GM21423 (cell line): Measurements from ENCODE around the gene MIEF2.

Source experiments
- ATAC-seq: cut with Tn5 transposase; IDR thresholded peaks from one replicate; pipeline ENCODE4 v1.9.1; 2021; ENCODE audit warnings: mild to moderate bottlenecking, moderate library complexity; ENCODE audit not compliant: unreplicated experiment

Gene MIEF2

DNA sequence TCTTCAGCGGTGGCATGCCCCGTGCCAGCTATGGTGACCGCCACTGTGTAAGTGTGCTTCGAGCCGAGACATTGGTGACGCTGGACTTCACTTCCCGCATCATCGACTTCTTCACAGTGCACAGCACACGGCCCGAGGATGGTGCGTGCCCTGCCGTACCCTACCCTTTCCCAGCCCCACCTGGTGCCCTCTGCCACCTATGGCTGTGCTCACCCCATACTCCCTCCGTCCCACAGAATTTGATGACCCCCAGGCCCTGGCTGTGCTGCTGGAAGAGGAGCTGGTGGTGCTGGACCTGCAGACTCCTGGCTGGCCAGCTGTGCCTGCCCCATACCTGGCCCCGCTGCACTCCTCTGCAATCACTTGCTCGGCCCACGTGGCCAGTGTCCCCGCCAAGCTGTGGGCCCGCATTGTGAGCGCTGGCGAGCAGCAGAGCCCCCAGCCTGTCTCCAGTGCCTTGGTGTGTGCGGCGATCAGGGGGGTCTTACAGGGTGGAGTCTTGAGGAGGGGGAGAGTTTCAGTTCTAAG is 25.5 kb upstream of the MIEF2 start:
- no peak for ATAC-seq

DNA sequence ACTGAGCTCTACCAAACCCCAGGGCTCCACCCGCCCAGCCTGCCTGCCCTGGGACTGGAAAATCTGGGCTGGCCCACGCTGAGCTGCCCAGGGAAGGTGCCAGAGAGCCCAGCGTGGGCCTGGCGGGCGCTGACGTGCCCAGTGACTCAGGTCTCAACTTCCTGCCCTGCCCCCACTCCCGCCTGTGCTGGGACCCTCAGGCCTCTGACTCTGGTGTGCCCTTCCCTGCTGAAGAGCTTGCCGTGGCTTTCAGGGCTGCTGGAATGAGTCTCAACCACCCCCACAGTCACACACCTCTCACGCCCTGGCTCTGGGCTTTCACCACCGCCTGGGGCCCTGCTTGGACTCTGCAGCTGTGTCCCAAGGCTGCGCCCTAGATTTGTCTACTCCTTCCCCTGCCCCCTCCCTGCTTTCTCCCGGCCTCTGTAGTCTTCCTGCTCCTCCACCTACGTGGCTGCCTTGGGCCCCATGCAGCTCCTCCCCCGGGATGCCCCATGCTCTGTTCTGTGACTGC is 24.7 kb upstream of the MIEF2 start:
- ATAC-seq = no peak

DNA sequence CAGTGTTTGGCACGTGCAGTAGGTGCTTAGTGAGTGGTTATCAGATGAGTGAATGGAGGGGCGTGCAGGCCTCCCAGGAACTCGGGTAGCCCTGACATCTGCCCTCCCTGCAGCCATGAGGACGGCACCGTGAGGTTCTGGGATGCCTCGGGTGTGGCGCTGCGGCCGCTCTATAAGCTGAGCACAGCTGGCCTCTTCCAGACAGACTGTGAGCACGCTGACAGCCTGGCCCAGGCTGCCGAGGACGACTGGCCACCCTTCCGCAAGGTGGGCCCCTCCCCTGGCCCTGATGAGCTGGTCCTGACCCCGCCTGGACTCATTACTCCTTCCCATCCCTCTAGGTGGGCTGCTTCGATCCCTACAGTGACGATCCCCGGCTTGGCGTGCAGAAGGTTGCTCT is 24.0 kb upstream of the MIEF2 start:
- ATAC-seq = no peak

DNA sequence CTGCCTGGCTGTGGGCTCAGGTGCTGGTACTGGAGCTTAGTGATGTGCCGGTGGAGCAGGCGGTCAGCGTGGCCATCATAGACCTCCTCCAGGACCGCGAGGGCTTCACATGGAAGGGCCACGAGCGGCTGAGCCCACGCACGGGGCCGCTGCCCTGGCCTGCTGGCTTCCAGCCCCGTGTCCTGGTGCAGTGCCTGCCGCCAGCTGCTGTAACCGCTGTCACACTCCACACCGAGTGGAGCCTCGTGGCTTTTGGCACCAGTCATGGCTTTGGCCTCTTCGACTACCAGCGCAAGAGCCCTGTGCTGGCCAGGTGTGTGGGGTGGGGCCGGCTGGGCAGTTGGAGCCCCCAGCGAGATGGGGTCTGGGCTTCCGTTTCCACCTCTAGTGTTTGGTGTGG is 23.0 kb upstream of the MIEF2 start:
- no peak for ATAC-seq

DNA sequence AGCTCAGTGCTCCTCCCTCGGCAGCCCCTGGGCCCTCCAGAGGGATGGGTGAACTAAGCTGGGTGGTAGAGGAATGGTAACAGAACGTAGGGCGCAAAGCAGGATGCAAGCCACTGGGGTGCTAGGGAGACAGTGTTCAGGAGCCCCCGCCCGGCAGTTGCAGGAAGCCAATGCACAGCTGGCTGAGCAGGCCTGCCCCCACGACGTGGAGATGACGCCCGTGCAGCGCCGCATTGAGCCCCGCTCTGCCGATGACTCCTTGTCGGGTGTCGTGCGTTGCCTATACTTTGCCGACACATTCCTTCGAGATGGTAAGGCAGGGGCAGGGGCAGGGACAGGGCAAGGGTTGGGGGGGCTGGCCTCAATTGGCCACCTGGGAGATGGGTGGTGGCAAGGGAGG is 22.2 kb upstream of the MIEF2 start:
- no peak for ATAC-seq

DNA sequence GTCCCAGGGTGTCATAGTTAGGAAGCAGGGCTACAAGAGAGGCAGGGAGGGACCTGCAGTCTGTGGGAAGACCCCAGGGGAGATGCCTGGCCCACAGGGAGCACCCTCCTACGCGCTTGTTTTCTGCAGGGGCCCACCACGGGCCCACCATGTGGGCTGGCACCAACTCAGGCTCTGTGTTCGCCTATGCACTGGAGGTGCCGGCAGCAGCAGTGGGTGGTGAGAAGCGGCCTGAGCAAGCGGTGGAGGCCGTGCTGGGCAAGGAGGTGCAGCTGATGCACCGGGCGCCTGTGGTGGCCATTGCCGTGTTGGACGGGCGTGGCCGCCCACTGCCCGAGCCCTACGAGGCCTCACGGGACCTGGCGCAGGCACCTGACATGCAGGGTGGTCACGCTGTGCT is 20.0 kb upstream of the MIEF2 start:
- no peak for ATAC-seq

DNA sequence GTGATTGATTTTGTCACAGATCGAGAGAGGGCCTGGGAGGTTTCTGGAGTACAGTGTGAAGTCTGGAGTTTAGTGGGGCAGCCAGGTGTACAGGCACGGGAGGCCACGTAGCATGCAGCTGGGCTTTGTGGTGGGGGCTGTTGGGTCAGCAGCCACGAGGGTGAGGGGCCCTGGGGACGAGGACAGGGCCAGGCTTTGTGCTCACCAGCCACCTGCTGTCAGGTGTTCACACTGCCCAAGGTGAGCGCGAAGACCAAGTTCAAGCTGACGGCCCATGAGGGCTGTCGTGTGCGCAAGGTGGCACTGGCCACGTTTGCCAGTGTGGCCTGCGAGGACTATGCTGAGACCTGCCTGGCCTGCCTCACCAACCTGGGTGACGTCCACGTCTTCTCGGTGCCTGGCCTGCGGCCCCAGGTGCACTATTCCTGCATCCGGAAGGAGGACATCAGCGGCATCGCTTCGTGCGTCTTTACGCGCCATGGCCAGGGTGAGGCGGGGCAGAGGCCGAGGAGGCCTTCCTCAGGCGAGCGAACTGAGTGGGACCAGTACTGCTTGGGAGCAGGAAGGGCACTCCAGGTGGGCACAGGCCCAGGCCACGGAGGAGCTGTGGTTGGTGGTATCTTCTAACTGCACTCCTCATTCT is 19.1 kb upstream of the MIEF2 start:
- ATAC-seq = no peak

DNA sequence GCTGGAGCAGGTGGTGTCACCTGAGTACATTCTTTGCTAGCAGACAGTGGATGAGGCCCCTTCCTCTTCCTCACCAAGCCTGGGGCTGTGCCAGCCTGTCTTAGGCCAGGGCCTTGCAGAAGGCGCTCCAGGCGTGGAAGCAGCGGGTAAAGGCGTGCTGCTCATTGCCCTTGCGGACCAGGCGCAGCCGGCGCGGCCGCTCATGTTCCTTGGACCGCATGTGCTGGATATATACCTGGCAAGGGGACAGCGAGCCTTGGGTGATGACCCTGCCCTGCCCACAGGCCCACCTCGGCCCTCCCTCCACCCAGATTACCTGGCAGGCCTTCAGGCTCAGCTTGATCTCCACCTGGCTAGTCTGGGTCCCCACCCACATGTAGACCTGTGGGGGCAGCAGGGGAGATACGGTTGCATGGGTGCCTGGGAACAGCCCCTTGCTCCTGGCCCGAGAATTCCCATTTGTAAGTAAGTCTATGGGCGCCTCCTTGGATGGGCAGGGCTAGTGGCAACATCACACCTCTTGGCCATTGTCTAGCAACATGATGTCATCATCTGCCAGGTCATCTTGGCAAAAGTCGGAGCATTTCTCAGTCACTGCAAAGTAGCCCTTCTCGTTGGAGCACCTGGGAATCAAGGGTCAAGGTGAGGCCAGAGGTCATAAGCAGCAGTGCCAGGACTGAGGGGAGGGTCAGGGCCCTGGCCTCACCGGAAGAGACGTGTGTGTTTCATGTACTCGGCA is 15.3 kb upstream of the MIEF2 start:
- no peak for ATAC-seq

DNA sequence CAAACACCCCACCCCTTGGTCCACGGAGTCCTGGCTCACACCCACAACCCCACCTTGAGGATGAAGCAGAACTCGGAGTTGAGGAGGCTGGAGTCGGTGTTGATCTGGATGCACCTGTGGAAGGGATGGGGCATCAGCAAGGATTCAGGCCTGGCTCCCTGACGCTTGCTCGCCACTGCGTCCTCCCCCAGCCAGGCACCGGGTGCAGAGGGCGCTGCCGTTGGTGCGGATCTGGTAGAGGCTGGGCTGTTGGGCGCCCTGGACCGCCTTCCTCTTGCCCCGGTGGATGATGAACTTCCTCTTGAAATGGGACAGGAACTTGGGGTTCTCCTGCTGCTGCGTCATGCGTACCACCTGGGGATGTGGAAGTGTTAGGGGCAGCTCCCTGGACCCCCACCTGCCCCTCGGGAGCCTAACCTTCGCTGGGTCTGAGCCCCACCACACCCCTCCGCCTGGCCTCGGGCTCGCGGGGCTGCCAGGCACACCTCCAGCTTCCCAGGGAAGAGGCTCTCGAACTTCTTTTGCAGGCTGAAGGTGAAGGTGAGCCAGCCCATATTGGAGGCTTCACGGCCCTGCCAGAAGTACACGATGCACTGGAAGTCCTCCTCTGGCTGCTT is 14.2 kb upstream of the MIEF2 start:
- ATAC-seq = no peak

DNA sequence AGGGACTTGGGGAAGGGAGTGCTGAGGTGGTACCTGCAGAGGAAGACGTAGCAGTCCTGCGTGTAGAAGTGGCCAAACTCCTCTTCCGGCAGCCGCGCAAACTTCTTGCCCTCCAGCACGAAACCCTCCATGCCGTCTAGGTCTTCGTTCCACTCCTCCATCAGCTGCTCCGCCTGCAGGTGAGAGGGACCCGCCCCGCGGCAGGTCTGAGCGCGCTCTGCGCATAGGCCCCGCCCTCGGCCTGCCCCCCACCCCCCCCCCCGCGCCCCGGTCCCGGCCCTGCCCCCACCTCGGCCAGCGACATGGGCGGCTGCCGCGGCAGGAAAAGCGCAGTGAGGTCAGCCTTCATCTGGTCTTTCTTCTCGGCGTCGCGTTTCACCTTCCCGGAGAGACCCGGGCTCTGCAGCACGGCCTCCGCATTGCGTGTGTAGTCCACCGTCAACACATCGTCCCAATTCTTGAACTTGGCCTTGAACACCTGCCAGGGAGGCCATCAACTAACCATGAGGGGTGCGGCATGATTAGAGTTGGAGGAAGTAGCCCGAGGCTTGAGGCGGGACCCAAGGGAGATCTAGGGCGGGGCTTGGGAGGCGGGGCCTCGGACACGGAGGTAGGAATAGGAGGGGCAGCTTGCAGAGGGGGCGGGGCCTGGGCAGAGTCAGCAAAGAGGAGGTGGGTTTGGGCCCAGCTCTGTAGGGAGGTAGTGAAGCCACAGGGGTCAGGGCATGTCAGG is 13.4 kb upstream of the MIEF2 start:
- no peak for ATAC-seq

DNA sequence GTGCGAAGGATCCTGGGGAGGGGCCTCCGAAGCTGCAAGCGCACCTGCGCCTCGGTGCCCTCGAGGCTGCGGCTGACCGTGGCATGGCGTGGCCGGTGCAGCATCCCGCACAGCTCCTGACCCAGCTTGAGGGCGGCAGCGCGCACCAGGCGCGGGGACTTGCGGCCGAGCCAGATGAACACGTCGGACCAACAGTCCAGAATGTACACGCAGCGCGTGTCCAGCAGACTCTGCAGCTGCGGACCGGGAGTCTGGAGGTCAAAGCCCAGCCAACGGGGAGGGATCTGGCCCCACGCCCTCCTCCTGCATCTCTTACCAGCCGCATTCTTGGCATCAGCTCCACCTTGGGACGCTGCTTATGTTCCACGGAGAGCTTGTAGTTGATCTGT is 12.9 kb upstream of the MIEF2 start:
- no peak for ATAC-seq

DNA sequence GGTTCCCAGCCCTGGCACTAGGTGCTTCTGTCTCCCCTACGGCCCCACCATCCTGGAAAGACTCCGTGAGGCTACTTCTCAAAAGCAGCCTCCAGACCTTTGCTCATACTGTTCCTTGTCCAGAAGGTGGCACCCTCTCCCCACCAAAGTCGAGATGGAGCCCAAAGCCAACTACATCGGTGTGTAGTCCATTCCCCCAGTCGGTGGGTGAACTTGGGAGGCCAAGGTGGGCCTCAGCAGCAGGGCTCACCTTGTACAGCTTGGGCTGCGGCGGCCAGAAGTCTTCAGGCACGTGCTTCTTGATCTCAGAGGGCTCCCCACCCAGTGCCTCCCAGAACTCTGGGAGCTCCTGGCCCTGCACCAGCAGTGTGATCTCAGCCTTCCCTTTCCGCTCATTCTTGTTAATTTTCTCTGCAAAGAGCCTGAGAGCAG is 12.1 kb upstream of the MIEF2 start:
- ATAC-seq = no peak

DNA sequence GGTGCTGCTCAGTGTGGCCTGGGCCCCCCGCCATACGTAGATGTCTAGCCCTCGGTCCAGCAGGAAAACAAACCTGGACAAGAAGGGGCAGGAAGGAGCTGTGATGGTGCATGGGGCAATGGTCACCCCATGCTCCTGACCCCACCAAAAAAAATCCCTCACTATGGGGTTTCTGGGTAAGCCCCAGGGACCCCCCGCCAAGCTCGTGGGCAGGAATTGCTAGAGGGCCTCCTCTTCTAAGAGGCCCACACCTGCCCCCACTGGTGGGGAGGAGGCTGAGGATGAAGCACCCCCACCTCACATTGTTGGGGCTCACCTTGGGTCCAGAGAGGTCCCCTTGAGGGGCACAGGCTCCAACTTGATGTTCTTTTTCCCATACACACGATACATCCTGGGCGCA is 11.7 kb upstream of the MIEF2 start:
- ATAC-seq = no peak

DNA sequence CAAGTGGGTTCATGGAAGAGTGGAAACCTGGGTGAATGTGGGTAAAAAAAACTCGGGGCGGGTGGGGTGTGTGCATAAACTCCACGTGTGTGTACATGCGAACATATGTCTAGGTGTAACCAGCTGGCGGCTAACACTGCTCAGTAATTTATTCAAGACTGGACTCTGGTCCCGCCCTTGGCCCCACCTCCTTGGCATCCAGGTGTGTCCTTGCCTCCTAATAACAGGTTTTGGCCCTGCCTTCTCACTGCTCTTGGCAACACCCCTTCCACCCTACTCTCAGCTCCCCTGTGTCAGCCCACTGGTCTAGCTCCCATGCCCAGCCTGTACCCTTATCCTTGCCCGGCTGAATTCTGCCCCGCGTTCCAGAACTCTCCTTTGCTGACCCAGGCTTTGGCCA is 10.2 kb upstream of the MIEF2 start:
- ATAC-seq = no peak

DNA sequence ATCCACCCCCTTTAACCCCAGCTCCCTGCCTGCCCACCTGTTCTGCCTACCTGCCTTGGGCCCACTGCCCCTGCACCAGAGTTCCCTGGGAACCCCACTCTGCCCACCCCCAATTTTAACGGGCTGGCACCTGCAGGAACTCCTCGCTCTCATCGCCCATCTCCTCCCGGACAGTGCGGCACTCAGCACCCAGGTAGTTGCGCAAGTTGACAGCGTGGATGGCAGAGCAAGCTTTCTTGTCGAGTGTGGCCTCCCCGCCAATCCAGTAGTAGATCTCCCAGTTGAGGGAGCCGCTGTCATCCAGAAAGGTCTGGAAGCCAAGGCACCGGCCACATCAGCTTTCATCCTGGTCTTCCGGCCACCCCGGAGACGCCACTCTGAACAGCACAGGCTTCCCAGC is 9.8 kb upstream of the MIEF2 start:
- no peak for ATAC-seq

DNA sequence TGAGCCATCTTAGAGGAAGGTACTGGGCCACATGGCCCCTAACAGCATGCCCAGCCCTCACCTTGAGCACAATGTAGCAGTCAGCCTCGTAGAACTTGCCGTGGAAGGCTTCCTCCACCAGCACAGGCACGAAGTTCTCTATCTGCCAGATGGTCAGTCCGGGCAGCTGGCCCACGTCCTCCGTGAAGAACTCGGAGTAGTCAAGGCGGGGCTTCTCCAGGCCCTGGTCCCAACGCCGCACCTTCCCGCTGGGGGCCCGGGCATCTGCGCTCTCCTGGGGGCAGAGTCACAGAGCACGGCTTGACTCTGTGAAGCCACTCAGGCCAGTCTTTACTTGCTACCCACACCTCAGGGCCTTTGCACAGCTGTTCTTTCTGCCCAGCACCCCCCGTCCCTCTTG is 9.3 kb upstream of the MIEF2 start:
- ATAC-seq = no peak

DNA sequence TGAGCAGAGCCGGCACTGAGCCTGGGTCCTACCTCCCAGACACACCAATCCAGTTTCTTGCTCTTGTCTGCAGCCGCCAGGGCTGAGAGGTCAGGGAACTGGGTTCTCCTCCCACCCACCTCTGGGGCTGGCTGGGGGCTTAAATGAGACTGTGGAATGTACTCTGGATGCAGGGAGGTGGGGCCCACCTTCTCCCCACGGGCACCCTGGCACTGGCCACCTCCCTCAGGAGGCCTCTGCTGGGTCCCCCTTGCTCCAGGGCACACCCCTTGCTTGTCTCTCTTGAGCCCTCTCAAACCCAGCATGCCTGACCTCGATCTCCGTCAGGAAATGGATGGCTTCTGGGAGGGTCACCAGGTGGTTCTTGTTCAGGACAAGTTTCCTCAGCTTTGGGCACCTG is 8.3 kb upstream of the MIEF2 start:
- ATAC-seq = no peak

DNA sequence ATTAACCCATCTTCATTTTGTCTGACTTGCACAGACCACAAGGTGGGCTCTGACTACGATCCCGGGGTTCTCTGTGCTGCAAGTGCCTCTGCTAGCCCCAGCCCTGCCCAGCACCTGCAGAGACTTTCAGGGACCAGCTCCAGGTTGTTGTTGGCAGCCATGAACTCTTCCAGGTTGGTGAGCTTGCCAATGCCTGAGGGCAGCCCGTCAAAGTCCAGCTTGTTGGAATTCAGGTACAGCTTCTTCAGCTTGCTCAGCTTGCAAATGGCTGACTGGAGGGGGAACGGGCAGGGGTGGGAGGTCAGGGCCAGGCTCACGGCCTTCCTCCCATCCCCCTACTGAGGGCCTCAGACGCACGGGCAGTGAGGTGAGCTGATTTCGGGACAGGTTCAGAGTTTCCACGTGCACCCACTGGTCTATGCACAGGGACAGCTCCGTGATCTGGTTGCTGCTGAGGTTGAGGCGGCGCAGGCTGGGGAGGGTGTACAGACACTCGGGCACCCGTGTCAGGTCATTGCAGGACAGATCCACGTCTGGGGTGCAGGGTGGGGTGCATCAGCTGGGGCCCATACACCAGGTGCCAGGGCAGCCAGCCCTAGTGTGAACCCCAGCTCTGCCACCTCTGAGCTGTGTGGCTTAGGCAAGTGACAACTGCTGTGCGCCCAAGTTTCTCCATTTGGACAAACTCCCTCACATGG is 7.1 kb upstream of the MIEF2 start:
- ATAC-seq = no peak

DNA sequence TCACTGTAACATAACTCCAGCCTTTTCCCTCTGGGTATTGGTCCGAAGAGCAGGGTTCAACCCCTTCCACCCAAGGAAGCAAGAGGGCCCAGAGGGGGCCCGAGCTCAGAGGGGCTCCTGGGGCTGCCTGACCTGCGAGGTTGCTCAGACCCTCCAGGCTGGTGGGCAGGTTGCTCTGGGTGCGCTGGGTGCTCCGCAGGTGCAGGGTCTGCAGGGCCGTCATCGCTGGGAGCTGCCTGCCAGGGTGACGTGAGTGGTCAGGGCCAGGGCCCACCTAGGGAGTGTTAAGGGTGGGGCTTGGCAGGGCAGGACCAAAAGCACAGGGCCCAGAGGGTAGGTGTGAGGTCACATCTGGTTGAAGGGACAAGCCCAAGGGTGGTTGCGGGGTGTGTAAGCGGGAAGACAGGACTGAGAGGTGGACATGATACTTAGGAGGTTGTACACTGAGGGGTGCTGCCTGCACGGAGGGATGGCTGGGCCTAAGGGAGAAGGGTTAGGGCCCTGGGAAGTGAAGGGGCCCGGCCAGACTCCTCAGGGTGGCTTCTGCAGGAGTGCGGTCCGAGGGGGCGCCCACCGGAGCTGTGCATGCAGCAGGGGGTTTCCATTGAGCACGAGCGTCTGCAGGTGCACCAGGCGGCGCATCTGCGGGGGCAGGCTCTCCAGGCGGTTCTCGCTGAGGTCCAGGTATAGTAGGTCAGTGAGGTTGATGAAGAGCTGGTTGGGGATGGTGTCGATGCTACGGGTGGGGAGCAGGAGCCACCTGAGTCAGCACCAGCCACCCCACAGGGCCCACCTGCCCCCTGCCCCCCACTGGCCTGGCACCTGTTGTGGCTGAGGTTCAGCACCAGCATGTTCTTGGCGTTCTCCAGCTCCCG is 6.3 kb upstream of the MIEF2 start:
- no peak for ATAC-seq
